Transverse colon (tissue), 4 donors: Measurements from ENCODE around the gene ZNF397.

Source experiments
- CTCF ChIP-seq, 5 experiments: fragments of 200-600 bp in 3 of 5; fragments of 450-650 bp in 2 of 5; sonication (generic) in 3 of 5; IDR thresholded peaks; 1 replicate in 2 of 5; 2 replicates in 3 of 5; pipeline ENCODE4 v1.5.1; 2016 to 2017; ENCODE audit warnings: antibody characterized with exemption in 5 of 5, inconsistent platforms in 3 of 5, mild to moderate bottlenecking in 2 of 5, moderate library complexity in 1 of 5
- EP300 ChIP-seq: sonication (generic); formaldehyde crosslinking; IDR thresholded peaks from one replicate; pipeline ENCODE4 v1.6.1; 2017; ENCODE audit warnings: antibody characterized with exemption, low read depth
- POLR2A ChIP-seq: fragments of 450-650 bp; IDR thresholded peaks from one replicate; pipeline ENCODE4 v1.6.1; 2016; ENCODE audit warnings: antibody characterized with exemption, mild to moderate bottlenecking, moderate library complexity
- POLR2AphosphoS5 ChIP-seq, 3 donors: sonication (generic); formaldehyde crosslinking; IDR thresholded peaks; one replicate each; pipeline ENCODE4 v1.6.1; 2016; ENCODE audit warnings: antibody characterized with exemption in 3 of 3

GRCh38 chr18:35215026-35215425 is 25.8 kb upstream of the ZNF397 start:
- TF ChIP-seq CTCF (IDR thresholded peaks at IDR 0.05) (no peak), POLR2A (no peak), EP300 (no peak), POLR2AphosphoS5 (IDR thresholded peaks at IDR 0.05) (no peak)
